Esophagus muscularis mucosa (tissue), 4 donors: Measurements from ENCODE around the gene TSPYL4.

Source experiments
- CTCF ChIP-seq, 3 experiments: fragments of 200-600 bp in 2 of 3; fragments of 450-650 bp in 1 of 3; sonication (generic) in 2 of 3; IDR thresholded peaks; one replicate each; pipeline ENCODE4 v1.5.1; 2017 to 2019; ENCODE audit warnings: antibody characterized with exemption in 3 of 3, mild to moderate bottlenecking in 2 of 3, moderate library complexity in 1 of 3
- EP300 ChIP-seq: sonication (generic); formaldehyde crosslinking; IDR thresholded peaks from one replicate; pipeline ENCODE4 v1.6.1; 2017; ENCODE audit warnings: antibody characterized with exemption
- POLR2AphosphoS5 ChIP-seq, 2 donors: sonication (generic); formaldehyde crosslinking; IDR thresholded peaks; one replicate each; pipeline ENCODE4 v1.6.1; 2017; ENCODE audit warnings: antibody characterized with exemption in 2 of 2

DNA sequence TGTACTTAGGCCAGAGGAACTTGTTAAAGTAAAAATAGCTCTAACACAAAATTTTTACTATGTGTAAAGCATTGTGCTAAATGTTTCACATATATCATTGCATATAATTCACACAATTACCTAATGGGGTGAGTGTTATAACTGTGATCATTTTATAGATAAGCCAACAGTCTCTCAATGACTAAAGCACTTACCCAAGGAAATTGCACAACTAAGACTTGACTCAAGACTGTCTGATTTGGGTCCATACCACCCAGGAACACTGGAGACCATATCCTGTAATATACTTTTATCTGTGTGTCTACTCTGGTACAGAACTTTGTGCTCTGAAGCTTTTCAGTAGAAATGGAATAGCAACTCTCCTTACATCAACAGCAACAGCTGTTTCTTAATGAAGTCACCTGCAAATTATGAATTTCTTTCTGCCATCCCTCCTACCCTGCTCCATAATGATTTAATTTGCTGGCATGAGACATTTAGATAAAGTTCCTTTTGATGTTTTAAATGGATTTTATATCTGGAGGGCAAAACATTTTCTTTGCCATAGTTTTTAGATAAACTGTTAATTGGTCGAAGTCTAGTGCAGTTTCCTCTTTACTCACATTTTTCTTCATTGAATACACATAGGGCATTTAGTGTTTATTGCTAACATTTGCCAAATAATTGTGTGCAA is 47.5 kb downstream of the TSPYL4 start:
- TF ChIP-seq CTCF (IDR thresholded peaks at IDR 0.05) (no peak), POLR2AphosphoS5 (IDR thresholded peaks at IDR 0.05) (no peak), EP300 (no peak)
